Ishikawa (cell line): ENCODE results near the gene BCR.
A peak's percentile ranks its signal among the peaks of the same experiment; 100 is the strongest.

Source experiments
- CEBPB ChIP-seq: IDR thresholded peaks from 2 replicates; pipeline ENCODE4 v1.6.1; 2012
- CREB1 ChIP-seq: IDR thresholded peaks from 2 replicates; pipeline ENCODE4 v1.6.1; 2012; ENCODE audit warnings: low read depth
- EGR1 ChIP-seq: IDR thresholded peaks from 2 replicates; pipeline ENCODE4 v1.6.1; 2012
- EP300 ChIP-seq: IDR thresholded peaks from 2 replicates; pipeline ENCODE4 v1.6.1; 2012; ENCODE audit warnings: borderline replicate concordance
- FOXM1 ChIP-seq: IDR thresholded peaks from 2 replicates; pipeline ENCODE4 v1.6.1; 2012; ENCODE audit warnings: low read depth, borderline replicate concordance
- MAX ChIP-seq: IDR thresholded peaks from 2 replicates; pipeline ENCODE4 v1.6.1; 2012
- NFIC ChIP-seq: IDR thresholded peaks from 2 replicates; pipeline ENCODE4 v1.6.1; 2012
- RAD21 ChIP-seq: IDR thresholded peaks from 2 replicates; pipeline ENCODE4 v1.6.1; 2012; ENCODE audit warnings: low read depth
- REST ChIP-seq: IDR thresholded peaks from 2 replicates; pipeline ENCODE4 v1.6.1; 2012; ENCODE audit warnings: low read depth, mild to moderate bottlenecking
- TAF1 ChIP-seq: IDR thresholded peaks from 2 replicates; pipeline ENCODE4 v1.6.1; 2012; ENCODE audit warnings: low read depth, mild to moderate bottlenecking
- TCF12 ChIP-seq: IDR thresholded peaks from 2 replicates; pipeline ENCODE4 v1.6.1; 2012; ENCODE audit warnings: low read depth
- TEAD4 ChIP-seq: IDR thresholded peaks from 2 replicates; pipeline ENCODE4 v1.6.1; 2012
- USF1 ChIP-seq: IDR thresholded peaks from 2 replicates; pipeline ENCODE4 v1.6.1; 2012
- YY1 ChIP-seq: IDR thresholded peaks from 2 replicates; pipeline ENCODE4 v1.6.1; 2012; ENCODE audit warnings: low read depth
- ZBTB7A ChIP-seq: IDR thresholded peaks from 2 replicates; pipeline ENCODE4 v1.6.1; 2012; ENCODE audit warnings: low read depth

Gene BCR

GRCh38 chr22:23205339-23206049 is 25.2 kb downstream of the BCR start:
- TF ChIP-seq NFIC (peak; percentile 17; the same call in 1 of the 2 replicates), EGR1 (peak; percentile 73), TEAD4 (peak; percentile 36; the same call in 1 of the 2 replicates), EP300 (no peak), TAF1 (no peak), ZBTB7A (no peak), CREB1 (no peak), FOXM1 (no peak), MAX (no peak), REST (no peak), RAD21 (no peak), USF1 (no peak), TCF12 (peak; percentile 59), CEBPB (peak; percentile 87), YY1 (no peak)

- no peak for TF ChIP-seq EGR1
- no peak for TF ChIP-seq REST
- no peak for TF ChIP-seq EP300
- no peak for TF ChIP-seq CEBPB
- no peak for TF ChIP-seq NFIC
Measured at GRCh38 chr22:23206915-23207314, 26.6 kb downstream of the BCR start.

GRCh38 chr22:23207729-23208393 is 27.6 kb downstream of the BCR start:
- TF ChIP-seq TCF12, result no peak
- no peak for TF ChIP-seq MAX
- TF ChIP-seq CREB1, result no peak
- no peak for TF ChIP-seq RAD21
- TF ChIP-seq ZBTB7A, result no peak
- no peak for TF ChIP-seq EGR1
- no peak for TF ChIP-seq FOXM1
- TF ChIP-seq EP300, result no peak
- TF ChIP-seq TEAD4, result no peak
- no peak for TF ChIP-seq REST
- TF ChIP-seq NFIC, result no peak
- no peak for TF ChIP-seq TAF1
- no peak for TF ChIP-seq USF1
- no peak for TF ChIP-seq CEBPB
- no peak for TF ChIP-seq YY1
